Naive thymus-derived CD8-positive, alpha-beta T cell (primary cell): Measurements from ENCODE around the gene FNDC8. TPM values are rescaled to one million over a fixed set of nuclear protein-coding genes. Genes with fewer than 3 reads are reported as not detected.
"Not testable (repeated sequence)": the region's sequence is repeated elsewhere in the genome, so short reads cannot be mapped to it uniquely, and the experiment has no call there.

Experiments used
- ATAC-seq, 2 donors: fragments of 150-1000 bp; cut with Tn5 transposase in 1 of 2; sonication (Bioruptor Pico), chemical (Tn5 transposase) in 1 of 2; 1 replicate in 1 of 2; 2 replicates in 1 of 2; pipeline ENCODE4 v1.10.0; 2021; ENCODE audit warnings: mild to moderate bottlenecking in 2 of 2, moderate library complexity in 2 of 2
- POLR2A ChIA-PET: fragments of 350-600 bp; sonication (Branson Sonifier 250); formaldehyde crosslinking; loops from one replicate; lab custom pipeline; 2021; ENCODE audit warnings: antibody characterized with exemption; lab: Charles Lee
- DNase-seq, 10 donors: peaks; one replicate each; pipeline versions ENCODE4 v3.0.0 to v3.0.0-alpha.2; 2020 to 2022
- H3K27ac Mint-ChIP-seq, 10 donors: one replicate each; pipeline ENCODE4 v1.8.0; 2020 to 2022; ENCODE audit warnings: mild to moderate bottlenecking in 10 of 10, mixed read lengths in 10 of 10, moderate library complexity in 4 of 10, inconsistent platforms in 1 of 10
- H3K27me3 Mint-ChIP-seq, 5 donors: one replicate each; pipeline ENCODE4 v1.8.0; 2021 to 2022; ENCODE audit warnings: mixed read lengths in 5 of 5
- H3K36me3 Mint-ChIP-seq, 3 donors: one replicate each; pipeline ENCODE4 v1.8.0; 2020 to 2022; ENCODE audit warnings: mixed read lengths in 3 of 3, mild to moderate bottlenecking in 2 of 3, inconsistent platforms in 1 of 3
- H3K4me1 Mint-ChIP-seq, 4 donors: one replicate each; pipeline ENCODE4 v1.8.0; 2021 to 2022; ENCODE audit warnings: mixed read lengths in 4 of 4
- H3K4me3 Mint-ChIP-seq, 10 donors: one replicate each; pipeline ENCODE4 v1.8.0; 2020 to 2022; ENCODE audit warnings: mild to moderate bottlenecking in 10 of 10, mixed read lengths in 10 of 10, moderate library complexity in 6 of 10, inconsistent platforms in 1 of 10
- H3K9me3 Mint-ChIP-seq, 9 donors: one replicate each; pipeline ENCODE4 v1.8.0; 2020 to 2022; ENCODE audit warnings: mixed read lengths in 9 of 9, mild to moderate bottlenecking in 3 of 9, inconsistent platforms in 1 of 9, moderate library complexity in 1 of 9
- polyA plus RNA-seq, 3 donors: library from polyadenylated mRNA; unstranded; fragments of 300-500 nt; fragmentation: Illumina TruSeq; gene quantifications; one replicate each; pipeline ENCODE4 v1.2.3, GENCODE V29; 2021
- total RNA-seq, 8 experiments: library from RNA in 2 of 8; stranded (reverse) in 2 of 8; gene quantifications; one replicate each; pipeline ENCODE4 v1.2.3 and lab custom pipeline; 2021 to 2026

The FNDC8 gene
- total and polyA plus RNA-seq, 5 experiments from 2014 or later, result not detected

- peaks cover 44 to 89% (median 71%) of the 10 kb centered on the region in 4 donors for H3K4me1 Mint-ChIP-seq
- H3K4me3 Mint-ChIP-seq, result peak overlapping the region in 1 of 10 donors; percentile 19
- H3K27ac Mint-ChIP-seq, result peak overlapping the region in 7 of 10 donors; percentile 25 to 88 (median 58)
- H3K27me3 Mint-ChIP-seq, ATAC-seq, H3K9me3 Mint-ChIP-seq, H3K36me3 Mint-ChIP-seq, DNase-seq: not testable (repeated sequence)
- POLR2A ChIA-PET, result interaction anchor here (0.7 to 11.0 kb wide), 4 partner anchors 34 to 105 kb away, joined by 4 to 102 read pairs (median 10); partner anchors contain the start of gene SLFN5
Observed at GRCh38 chr17:35179379-35179778, 58.0 kb downstream of the FNDC8 start.

Other genes starting within 250 kb of the FNDC8 start
- 1 to 10 TPM; 3.9 to 4.0 TPM for gene CCT6B, start 160.2 kb upstream of the FNDC8 start, total RNA-seq
- gene CCT6B, start 160.2 kb upstream of the FNDC8 start, polyA plus RNA-seq, result 1 to 10 TPM in 2 of 3 donors, under 1 TPM in 1; 0.35 to 2.4 (median 1.3) TPM
- 10 to 100 TPM; 48.0 to 55.6 TPM for gene ZNF830, start 160.1 kb upstream of the FNDC8 start, total RNA-seq
- gene ZNF830, start 160.1 kb upstream of the FNDC8 start, polyA plus RNA-seq, result 10 to 100 TPM; 17.4 to 27.6 (median 18.7) TPM
- 10 to 100 TPM; 49.8 to 51.7 TPM for gene LIG3, start 141.1 kb upstream of the FNDC8 start, total RNA-seq
- gene LIG3, start 141.1 kb upstream of the FNDC8 start, polyA plus RNA-seq, result 10 to 100 TPM; 12.2 to 15.2 (median 13.1) TPM
- 10 to 100 TPM; 69.1 to 70.1 TPM for gene RFFL, start 57.9 kb upstream of the FNDC8 start, total RNA-seq
- gene RFFL, start 57.9 kb upstream of the FNDC8 start, polyA plus RNA-seq, result 10 to 100 TPM; 30.8 to 39.7 (median 31.9) TPM
- gene RAD51D, start 1.8 kb upstream of the FNDC8 start, total RNA-seq, result 10 to 100 TPM; 23.5 to 28.7 TPM
- 10 to 100 TPM in 1 of 3 donors, 1 to 10 TPM in 2; 6.5 to 13.6 (median 8.4) TPM for gene RAD51D, start 1.8 kb upstream of the FNDC8 start, polyA plus RNA-seq
- 10 to 100 TPM; 16.7 to 21.7 TPM for gene NLE1, start 20.7 kb downstream of the FNDC8 start, total RNA-seq
- gene NLE1, start 20.7 kb downstream of the FNDC8 start, polyA plus RNA-seq, result 1 to 10 TPM; 4.6 to 6.4 (median 5.3) TPM
- under 1 TPM; 0.36 TPM for gene UNC45B, start 26.2 kb downstream of the FNDC8 start, total RNA-seq
- gene UNC45B, start 26.2 kb downstream of the FNDC8 start, polyA plus RNA-seq, result under 1 TPM; 0.15 to 0.59 (median 0.28) TPM
- gene SLC35G3, start 72.8 kb downstream of the FNDC8 start, total RNA-seq, result under 1 TPM in 1 of 2 experiments, not detected in 1; 0.33 TPM
- gene SLC35G3, start 72.8 kb downstream of the FNDC8 start, polyA plus RNA-seq, result under 1 TPM; 0.15 to 0.47 (median 0.18) TPM
- gene SLFN5, start 121.5 kb downstream of the FNDC8 start, total RNA-seq, result 100 to 1,000 TPM; 224 to 227 TPM
- gene SLFN5, start 121.5 kb downstream of the FNDC8 start, polyA plus RNA-seq, result 100 to 1,000 TPM in 1 of 3 donors, 10 to 100 TPM in 2; 73.8 to 161 (median 87.4) TPM